ENCODE data around the gene MLANA.
A peak's percentile ranks its signal among the peaks of the same experiment; 100 is the strongest.
"Not testable (repeated sequence)": the region's sequence is repeated elsewhere in the genome, so short reads cannot be mapped to it uniquely, and the experiment has no call there.

The MLANA gene

DNA sequence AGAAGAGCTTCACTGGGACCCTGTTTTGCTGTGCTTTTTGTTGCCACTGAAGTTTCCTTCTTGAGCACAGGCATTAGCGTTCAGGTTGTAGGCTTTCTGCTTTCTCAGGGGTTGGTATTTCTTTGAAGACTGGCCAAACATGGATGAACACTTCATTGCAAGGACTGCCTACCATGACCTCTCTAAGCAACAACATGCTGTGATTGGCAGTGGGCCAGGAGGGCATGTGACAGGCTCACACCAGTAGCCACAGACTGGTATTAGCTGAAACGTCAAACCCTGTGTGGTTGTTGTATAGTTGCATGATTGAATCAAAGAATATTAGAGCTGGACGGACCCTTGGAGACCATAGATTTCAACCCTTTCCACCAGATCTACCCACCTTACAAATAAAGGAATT lies 20.0 kb upstream of the MLANA start:
- DNase-seq = no peak

DNA sequence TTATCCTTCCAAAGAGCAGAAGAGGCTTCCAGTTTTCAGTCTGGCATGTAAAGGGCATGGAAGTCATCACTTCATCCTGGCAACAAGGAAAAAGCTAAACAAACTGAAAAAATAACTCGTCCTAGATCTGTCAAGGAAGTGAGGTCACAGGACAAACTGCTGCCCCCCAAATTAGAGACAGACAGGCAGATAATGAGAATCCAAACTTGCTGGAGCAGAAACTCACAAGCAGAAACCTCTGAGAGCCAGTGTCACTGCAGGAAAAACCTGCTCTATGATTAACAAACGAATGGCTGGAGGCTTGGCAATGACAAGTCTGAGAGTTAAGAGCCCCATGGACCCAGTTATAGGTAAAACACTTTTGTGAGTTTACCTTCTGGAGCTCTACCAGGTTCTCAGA lies 18.9 kb upstream of the MLANA start:
- no peak for DNase-seq

DNA sequence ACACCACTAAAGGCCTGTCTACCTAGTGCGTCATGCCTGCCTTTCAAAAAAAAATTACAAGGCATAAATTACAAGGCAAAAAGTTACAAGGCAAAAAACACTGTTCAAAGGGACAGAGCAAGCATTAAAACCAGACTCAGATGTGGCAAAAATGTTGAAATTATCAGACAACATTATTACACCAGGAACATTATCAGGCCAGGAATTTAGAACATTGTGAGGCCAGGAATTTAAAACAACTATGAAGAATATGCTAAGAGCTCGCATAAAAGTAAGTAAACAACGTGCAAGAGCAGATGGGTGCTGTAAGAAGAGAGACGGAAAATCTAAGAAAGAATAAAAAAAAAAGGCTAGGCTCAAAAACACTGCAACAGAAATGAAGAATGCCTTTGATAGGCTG lies 18.2 kb upstream of the MLANA start:
- no peak for DNase-seq

DNA sequence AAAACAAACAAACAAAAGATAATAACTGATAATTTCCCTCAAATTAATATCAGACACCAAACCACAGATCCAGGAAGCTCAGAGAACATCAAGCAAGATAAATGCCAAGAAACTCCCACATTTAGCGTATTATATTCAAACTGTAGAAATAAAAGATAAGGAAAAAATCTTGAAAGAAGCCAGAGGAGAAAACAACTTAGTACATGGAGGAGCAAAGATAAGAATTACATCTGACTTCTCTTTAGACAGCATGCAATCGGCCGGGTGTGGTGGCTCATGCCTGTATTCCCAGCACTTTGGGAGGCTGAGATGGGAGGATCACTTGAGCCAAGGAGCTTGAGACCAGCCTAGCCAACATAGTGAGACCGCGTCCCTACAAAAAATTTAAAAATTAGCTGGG lies 17.2 kb upstream of the MLANA start:
- DNase-seq = no peak

DNA sequence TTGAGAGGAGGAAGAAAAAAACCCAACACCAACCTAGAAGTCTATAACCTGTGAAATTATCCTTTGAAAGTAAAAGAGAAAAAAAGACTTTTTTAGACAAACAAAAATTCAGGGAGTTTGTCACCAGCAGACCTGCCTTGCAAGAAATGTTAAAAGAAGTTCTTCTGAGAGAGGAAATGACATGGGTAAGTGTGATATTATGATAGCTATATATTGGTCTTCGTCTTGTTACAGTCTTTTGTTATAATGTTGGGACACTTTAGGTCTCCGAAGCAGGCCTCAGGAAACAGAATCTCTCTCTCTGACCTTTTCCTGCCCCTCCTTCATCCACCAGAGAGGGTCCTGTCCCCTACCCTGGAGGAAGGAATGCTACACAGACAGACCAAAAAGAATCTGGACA lies 16.6 kb upstream of the MLANA start:
- no peak for DNase-seq

DNA sequence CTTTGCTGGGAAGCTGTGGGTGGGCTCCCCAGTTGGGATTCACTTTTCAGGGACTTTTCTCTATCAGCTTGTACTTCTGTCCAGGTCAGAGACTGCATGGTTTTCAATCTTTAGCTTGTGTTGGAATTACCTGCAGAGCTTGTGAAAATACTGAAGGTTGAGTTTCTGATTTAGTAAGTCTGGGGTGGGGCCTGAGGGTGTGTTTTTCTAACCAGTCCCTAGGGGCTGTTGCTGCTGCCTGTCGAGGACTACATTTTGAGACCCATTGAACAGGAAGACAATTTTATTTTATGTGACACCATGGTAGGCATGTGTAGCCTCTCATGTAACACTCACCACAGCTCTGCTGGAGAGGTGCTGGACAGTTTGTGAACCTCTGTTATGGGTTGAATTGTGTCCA lies 14.7 kb upstream of the MLANA start:
- DNase-seq = no peak

DNA sequence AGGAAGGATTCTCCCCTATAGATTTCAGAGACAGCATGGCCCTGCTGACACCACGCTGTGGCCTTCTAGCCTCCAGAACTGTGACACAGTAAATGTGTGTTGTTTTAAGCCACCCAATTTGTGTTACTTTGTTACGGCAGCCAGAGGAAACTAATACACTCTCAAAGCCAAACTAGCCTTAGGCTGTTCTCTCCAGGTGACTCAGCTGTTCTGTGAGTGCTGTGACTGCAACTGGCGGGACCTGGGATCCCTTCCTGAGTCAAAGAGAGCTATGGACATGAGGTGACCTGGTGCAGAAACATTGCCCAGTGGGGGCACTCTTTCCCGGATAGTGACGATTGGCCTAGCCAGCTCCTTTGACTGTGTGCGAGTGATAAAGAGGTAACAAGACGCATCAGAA lies 14.0 kb upstream of the MLANA start:
- no peak for DNase-seq

DNA sequence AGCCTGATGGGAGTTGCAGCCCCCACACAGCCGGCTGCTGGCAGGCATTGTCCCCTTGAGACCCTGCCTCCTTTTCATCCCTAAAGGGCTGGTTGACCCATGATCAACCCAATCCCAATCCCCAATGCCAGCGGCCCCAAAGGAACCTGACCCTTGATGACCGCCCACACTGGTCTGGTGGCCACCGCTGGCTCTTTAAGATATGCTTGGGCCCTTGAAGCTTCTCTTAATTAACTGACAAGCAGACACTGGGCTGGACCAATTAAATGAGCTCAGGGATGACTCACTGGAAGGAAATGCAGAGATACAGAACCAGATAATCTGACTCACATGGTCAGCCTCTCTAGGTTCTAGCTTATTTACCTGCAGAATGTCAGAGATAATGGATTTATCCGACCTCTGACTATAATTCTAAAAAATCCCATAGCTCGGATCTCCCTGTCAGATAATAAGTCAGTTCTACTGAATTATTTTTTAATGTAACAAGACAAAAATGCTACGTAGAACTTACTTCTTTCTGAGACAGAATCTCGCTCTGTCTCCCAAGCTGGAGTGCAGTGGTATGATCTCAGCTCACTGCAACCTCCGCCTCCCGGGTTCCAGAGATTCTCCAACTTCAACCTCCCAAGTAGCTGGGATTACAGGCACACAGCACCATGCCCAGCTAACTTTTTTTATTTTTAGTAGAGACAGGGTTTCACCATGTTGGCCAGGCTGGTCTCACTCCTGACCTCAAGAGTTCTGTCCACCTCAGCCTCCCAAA lies 11.1 kb upstream of the MLANA start:
- no peak for DNase-seq

DNA sequence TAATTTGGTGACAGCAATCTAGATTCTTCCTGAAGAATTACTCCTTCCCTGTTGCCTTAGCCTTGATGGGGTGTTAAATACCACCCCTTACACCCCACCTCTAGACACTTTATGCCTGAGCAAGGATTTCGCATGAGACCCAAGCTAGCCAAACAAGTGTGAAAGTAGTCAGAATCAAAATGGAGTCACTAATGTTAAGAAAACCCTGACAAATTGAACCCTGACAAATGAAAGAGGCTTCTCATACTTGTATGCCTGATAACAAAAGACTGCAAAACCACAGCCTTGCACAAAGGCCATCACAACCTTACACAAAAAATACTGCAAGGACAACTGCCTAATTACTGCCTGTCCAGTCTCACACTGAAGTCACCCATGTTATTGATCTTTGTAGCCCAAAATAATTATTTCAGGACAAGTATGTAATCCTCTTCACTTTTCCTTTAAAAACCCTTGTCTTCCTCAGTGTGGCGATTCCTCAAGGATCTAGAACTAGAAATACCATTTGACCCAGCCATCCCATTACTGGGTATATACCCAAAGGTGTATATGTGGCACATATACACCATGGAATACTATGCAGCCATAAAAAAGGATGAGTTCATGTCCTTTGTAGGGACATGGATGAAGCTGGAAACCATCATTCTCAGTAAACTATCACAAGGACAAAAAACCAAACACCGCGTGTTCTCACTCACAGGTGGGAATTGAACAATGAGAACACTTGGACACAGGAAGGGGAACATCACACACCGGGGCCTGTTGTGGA lies 8.3 kb upstream of the MLANA start:
- DNase-seq = not testable (repeated sequence)

DNA sequence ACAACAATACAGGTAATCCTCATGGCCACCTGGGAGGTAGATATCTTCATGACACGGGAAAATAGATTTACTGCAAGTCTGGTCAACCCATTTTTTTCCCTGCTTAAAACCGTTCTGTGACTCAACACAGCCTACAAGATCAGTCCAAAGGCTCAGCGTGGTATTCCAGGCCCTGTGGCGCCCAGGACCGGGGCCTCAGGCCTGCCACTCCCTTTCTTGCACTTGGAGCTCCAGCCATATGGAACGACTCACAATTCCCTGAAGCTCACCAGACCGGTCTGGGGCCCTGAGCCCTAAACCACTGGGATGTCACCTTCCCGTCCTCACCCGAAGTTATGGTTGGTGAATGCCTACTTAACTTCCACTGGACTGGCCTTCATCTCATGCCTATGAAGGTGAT lies 6.5 kb upstream of the MLANA start:
- DNase-seq = no peak

DNA sequence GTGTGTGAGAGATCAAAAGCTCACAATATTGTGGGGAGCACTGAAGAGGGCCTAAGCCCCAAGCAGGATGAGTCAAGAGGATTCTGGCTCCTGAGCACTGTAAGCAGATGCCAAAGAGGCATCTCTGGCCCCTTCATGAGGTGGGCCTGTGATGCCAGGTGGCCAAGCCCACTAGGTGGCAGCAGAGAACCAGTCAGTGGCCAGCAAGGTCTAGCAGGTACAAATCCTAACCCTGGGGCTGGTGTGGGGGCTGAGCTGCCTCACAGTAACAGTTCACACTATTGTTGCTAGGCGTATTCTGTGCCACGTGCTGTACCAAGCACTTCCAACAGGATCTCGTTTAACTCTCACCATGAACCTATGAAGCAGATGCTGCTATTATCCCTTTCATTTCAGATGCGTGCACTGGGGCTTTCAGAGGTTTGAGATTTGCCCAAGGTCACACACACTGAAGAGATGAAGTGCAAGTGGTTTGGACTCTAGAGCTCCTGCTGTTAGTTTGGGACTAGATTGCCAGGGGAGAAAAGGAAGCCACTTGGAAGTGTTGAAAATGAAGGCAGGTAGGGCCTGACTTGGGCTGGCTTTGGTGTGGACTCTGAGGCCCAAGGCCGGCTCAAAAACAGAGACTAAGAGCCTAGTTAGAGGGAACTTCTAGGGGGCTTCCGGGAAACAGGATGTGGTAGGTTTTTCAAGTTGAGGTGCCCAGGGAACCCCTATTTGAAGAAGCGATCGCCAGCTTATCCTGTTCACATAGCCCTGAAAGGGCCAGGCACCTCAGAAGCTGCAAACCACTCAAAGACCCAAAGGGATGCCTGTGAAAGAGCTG lies 4.4 kb upstream of the MLANA start:
- peak; percentile 52 to 81 for DNase-seq

DNA sequence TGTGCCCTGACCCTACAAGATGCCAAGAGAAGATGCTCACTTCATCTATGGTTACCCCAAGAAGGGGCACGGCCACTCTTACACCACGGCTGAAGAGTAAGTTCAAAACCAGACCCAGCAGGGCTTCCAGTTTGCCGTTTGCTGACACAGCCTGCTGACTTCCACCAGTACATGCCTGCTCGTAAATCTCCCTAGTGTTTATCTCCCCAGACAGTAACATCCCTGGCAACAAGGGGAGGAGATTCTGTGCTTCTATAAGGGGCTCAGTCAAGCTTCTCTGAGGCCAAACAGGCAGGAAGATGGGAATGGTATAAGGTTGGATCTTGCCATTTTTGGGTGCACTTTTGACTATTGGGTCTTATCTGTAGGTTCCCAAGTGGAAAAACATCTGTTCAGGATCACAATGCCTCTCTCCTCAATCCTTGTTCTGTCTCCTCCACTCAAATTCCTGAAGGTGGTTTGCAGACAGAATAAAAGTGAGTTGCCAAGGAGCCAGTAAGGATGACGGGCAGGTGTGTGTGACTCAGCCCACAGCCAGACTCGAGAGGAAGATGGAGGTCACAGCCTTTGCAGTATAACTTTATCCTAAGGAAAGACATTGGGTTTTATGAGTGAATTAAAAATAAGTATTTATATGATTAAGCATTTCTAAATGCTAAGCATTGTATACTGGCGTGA lies 1.9 kb downstream of the MLANA start:
- DNase-seq = peak; percentile 15 to 29

DNA sequence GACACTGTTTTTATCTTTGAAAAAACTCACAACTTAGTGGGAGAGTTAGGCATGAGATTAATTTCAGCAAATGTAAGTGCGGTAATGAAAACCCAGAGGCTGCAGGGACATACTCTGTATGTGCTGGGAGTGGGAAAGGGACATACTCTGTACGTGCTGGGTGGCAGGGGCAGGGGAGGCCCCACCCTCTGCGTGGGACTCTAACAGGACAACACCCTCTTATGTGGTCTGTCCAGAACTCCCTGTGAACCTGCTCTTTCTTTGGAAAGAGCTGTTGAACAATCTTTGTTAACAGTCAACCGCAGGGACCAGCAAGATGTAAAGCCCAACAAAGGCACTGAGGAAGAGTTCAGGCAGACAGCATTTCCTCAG lies 2.4 kb downstream of the MLANA start:
- DNase-seq = no peak

DNA sequence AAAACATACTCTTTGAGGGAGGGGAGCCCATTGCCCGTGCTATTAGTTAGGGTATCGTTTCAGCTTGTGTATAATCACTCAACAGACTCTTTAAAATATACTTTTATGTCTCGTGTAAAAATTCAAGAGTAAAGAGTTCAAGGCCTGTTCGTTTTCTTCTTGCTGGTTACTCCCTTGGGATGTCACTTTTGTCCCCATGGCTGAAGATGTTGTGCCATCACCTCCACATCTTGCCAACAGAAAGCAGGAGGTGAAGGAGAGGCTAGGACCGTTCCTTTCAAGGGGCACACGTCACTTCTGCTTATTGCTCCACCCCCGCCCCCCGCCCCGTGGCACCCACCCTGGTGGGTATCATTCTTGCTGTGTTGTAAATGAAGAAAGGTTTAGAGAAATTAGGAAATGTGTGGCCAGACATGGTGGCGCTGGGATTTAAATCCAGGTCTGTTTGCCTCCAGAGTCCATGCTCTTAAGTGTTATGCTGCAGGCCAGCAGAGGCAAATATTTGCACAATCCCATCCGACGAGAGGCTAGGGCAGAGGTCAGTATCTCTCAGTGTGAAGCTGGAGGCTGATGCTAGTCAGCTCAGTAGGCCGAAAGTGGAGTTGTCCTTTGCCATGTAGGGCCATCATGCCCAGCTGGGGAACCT lies 3.0 kb downstream of the MLANA start:
- DNase-seq = no peak

DNA sequence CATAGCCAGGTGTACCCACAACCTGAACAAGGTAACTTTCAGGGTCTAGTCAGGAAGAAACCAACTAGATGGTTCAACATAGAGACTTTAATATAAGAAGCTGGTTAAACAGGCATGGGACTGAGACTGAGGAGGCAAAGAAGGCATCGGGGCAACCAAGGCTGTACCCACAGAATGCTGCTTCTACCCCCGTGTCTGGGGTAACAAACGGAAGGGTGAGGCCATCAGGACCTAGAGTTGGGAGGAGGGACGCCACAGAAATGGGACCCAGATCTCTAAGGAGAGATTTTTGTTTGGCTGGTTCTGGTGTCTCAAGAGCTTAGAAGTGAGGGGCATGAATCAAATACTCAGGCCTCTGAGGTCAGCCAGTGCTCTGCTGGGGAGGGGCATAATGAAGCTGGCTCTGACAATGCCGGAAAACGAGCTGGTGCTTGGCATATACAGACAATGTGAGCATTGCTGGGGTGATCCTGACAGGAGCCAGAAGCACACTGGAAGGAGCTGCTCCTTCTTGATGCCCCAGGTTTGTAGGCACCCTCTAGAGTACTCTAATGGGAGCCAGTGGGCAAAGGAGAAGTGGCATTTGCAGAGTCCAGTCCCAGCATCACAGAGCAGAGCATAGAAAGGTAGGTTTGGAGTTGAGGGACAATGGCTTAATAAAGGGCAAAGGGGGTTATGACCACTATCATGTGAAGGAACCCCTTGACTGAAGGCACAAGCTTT lies 3.7 kb downstream of the MLANA start:
- no peak for DNase-seq

DNA sequence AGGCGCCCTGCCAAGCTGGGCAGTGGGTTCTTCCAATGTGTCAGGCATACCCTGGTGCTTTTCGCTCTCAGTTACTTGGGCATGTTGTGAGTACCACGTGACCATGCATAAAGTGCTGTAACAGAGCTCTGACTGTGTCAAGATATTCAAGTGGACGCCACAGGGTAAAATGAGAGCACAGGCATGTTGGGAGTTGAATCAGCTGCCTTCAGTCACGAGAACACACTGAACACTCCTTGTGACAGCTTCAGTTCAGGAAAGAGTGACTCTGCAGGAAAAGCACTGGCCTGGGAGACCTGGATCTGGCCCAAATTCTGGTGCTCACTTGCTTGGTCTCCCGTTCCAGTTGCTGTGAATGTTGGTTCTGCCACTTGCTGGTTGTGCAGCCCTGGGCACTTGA lies 5.1 kb downstream of the MLANA start:
- DNase-seq = no peak

DNA sequence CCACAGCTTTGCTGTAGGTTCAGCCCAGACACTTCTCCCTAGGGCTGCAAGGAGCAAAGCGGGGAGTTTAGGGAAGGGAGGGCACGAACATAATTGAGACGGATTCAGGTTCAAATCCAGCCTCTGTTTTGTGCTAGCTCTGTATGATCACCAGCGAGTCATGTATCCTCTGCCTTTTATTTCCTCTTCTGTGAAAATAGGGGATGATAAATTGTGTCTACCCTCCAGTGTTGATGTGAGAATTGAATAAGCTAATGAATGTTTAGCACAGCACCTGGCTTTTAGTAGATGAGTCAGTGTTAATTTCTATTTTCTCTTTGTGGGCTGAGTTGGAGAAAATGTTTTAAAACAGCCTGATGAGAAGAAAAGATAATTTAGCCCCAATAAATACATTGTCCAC lies 6.2 kb downstream of the MLANA start:
- no peak for DNase-seq

DNA sequence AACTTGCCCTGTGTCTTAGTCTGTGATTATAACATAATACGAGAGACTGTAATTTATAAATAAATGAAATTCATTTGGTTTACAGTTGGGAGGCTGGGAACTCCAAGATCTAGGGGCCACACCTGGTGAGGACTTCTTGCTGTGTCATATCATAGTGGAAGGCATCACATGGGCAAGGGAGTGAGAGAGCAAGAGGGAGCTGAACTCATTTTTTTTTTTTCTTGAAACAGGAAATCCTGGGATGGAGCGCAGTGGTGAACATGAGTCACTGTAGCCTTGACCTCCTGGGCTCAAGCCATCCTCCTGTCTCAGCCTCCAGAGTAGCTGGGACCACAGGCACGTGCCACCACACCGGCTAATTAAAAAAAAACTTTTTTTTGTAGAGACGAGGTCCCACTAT lies 7.2 kb downstream of the MLANA start:
- DNase-seq = no peak

DNA sequence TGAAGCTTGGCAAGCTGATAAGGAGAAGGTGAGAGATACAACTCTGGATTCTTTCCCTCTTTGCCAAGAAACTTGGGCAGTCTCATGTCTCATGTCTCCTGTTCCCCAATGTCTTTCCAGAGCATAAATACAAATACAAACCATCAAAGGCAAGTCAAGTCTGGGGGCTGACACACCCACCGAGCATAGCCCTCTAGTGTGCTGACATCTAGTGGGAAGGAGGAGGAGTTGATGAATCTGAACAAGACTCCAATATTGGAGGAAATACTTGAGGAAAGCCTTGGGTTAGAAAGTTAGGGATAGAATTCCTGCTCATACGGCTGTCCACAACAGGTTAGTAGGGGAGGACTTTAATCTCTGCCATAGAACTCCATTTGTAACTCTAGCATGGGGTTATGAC lies 8.6 kb downstream of the MLANA start:
- no peak for DNase-seq

DNA sequence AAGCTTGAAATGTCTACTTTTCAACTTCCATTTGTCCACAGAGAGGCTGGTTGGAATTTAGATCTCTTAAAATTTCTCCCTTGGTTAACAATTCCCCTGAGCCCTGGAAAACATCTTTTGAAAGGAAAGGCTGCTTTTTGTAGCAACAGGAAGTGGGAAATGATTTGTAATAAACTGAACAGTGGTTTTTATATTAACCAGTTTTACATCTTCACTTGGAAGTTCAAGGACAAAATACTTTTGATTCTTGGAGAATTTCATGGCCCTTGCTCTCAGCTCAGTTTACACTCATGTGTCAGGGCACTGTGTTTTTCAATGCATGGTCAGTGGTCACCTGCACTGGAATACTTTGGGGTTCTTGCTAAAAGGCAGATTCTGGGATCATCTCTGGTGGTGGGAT lies 9.9 kb downstream of the MLANA start:
- DNase-seq = no peak

DNA sequence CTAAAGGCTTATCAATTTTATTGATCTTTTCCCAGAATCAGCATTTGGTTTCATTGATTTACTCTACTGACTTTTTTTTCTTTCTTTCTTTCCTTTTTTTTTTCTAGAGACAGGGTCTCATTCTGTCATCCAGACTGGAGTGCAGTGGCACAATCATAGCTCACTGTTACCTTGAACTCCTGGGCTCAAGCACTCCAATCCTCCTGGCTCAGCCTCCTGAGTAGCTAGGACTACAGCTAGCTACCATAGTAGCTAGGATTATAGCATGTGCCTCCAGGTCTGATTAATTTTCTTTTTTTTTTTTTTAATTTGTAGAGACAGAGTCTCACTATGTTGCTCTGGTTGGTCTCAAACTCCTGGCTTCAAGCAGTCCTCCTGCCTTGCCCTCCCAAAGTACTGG lies 11.7 kb downstream of the MLANA start:
- DNase-seq = no peak

DNA sequence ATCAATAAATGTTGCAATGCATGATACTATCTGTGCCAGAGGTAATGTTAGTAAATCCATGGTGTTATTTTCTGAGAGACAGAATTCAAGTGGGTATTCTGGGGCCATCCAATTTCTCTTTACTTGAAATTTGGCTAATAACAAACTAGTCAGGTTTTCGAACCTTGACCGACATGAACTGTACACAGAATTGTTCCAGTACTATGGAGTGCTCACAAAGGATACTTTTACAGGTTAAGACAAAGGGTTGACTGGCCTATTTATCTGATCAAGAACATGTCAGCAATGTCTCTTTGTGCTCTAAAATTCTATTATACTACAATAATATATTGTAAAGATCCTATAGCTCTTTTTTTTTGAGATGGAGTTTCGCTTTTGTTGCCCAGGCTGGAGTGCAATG lies 18.2 kb downstream of the MLANA start:
- no peak for DNase-seq
